Measurements from ENCODE around the gene VWF. TPM values are rescaled to one million over a fixed set of nuclear protein-coding genes. Genes with fewer than 3 reads are reported as not detected.

VWF gene
- total and polyA plus RNA-seq, 2 donors (not counting 3 experiments of a cell fraction or from before 2014, with no cell fraction given), result 1,041 to 2,328 TPM

- intact Hi-C loops (cut with micrococcal nuclease), result no loop called here
- Histone ChIP-seq H3K27ac (ENCODE audit: insufficient read depth, low read depth, low read length) (peak overlapping the region; percentile 38), H3K9me3 (replicated peaks; ENCODE audit: control insufficient read depth, insufficient read depth, low read length) (no peaks in the 10 kb centered on the region), H3K4me2 (ENCODE audit: insufficient read depth, low read length) (no peak overlapping the region), H3K9ac (replicated peaks; ENCODE audit: extremely low read depth, insufficient read depth, low read length) (no peak overlapping the region), H3K79me2 (ENCODE audit: control insufficient read depth, insufficient read depth, low read length) (peaks cover 56% of the 10 kb centered on the region), H3K4me1 (ENCODE audit: control insufficient read depth, extremely low read depth, insufficient read depth, low read length) (peaks cover 69% of the 10 kb centered on the region), H4K20me1 (replicated peaks; ENCODE audit: control insufficient read depth, extremely low read depth, insufficient read depth, low read length) (no peaks in the 10 kb centered on the region), H3K36me3 (ENCODE audit: control insufficient read depth in 2 of 2, extremely low read depth in 1 of 2, insufficient read depth in 2 of 2, low read length in 2 of 2) (peaks cover 32 to 38% of the 10 kb centered on the region in 2 experiments), H3K4me3 (replicated peaks in 1 of 3; ENCODE audit: insufficient read depth in 1 of 3, low read depth in 1 of 3, low read length in 3 of 3) (no peak overlapping the region), H3K27me3 (ENCODE audit: control insufficient read depth in 2 of 2, insufficient read depth in 2 of 2, low read length in 2 of 2) (no peaks in the 10 kb centered on the region), H3K9me1 (replicated peaks; ENCODE audit: control insufficient read depth, extremely low read depth, insufficient read depth, low read length) (no peaks in the 10 kb centered on the region), H2AFZ (ENCODE audit: low read depth, low read length) (no peak overlapping the region)
- ChIA-PET CTCF (no interaction called here), POLR2A (interaction anchor here (0.6 kb wide), 1 partner anchor 8 kb away, joined by 3 read pairs; no protein-coding TSS in a partner anchor)
- dilution Hi-C loops (cut with MboI; ENCODE audit: extremely low pct_ligation_motif_present, low sequenced_read_pairs), result no loop called here
- no peak for DNase-seq (ENCODE audit: low read depth, low spot score)
- BruUV-seq (replicated peaks), result no TSS peak
- no peak for FAIRE-seq
- TF ChIP-seq POLR2A (IDR thresholded peaks at IDR 0.05; ENCODE audit: low read depth, low read length) (no peak), FOS (IDR thresholded peaks at IDR 0.05; ENCODE audit: borderline replicate concordance, insufficient read depth, low read length) (no peak), CTCF (IDR thresholded peaks at IDR 0.05; ENCODE audit: extremely low read depth in 1 of 2, insufficient read depth in 1 of 2, low read depth in 1 of 2, low read length in 2 of 2) (no peak), MYC (IDR thresholded peaks at IDR 0.05; ENCODE audit: low read depth, low read length) (no peak), POLR2AphosphoS5 (IDR thresholded peaks at IDR 0.05; ENCODE audit: insufficient read depth, low read depth, low read length) (no peak), MAX (IDR thresholded peaks at IDR 0.05; ENCODE audit: insufficient read depth, insufficient read length) (no peak), JUN (IDR thresholded peaks at IDR 0.05; ENCODE audit: borderline replicate concordance, insufficient read depth, insufficient read length, low read depth) (no peak), GATA2 (IDR thresholded peaks at IDR 0.05; ENCODE audit: insufficient read depth, insufficient read length, low read depth, low read length) (no peak), EZH2 (IDR thresholded peaks at IDR 0.05; ENCODE audit: borderline replicate concordance, low read depth, low read length, severe bottlenecking) (no peak)
These were observed 14.5 kb downstream of the VWF start for GRCh38 chr12:6110006-6110405.

Data from endothelial cell of umbilical vein (primary cell).